KOPT-K1 (cell line): ENCODE measurements around the gene PDYN.
"Not testable (repeated sequence)": the region's sequence is repeated elsewhere in the genome, so short reads cannot be mapped to it uniquely, and the experiment has no call there.

Experiments
- H3K27ac ChIP-seq: fragments of 200-600 bp; sonication (generic); 2 replicates; pipeline ENCODE4 v1.5.1; 2016; ENCODE audit warnings: antibody characterized with exemption, mild to moderate bottlenecking, low read depth, low read length; ENCODE audit not compliant: poor library complexity, severe bottlenecking
- H3K36me3 ChIP-seq: fragments of 200-600 bp; sonication (generic); 2 replicates; pipeline ENCODE4 v1.5.1; 2017; ENCODE audit warnings: antibody characterized with exemption, mild to moderate bottlenecking, low read length, moderate library complexity; ENCODE audit not compliant: insufficient read depth
- H3K9me3 ChIP-seq: fragments of 200-600 bp; sonication (generic); 2 replicates; pipeline ENCODE4 v1.5.1; 2017; ENCODE audit warnings: antibody characterized with exemption, low read length, mild to moderate bottlenecking; ENCODE audit not compliant: insufficient read depth, poor library complexity, severe bottlenecking

The PDYN gene

DNA sequence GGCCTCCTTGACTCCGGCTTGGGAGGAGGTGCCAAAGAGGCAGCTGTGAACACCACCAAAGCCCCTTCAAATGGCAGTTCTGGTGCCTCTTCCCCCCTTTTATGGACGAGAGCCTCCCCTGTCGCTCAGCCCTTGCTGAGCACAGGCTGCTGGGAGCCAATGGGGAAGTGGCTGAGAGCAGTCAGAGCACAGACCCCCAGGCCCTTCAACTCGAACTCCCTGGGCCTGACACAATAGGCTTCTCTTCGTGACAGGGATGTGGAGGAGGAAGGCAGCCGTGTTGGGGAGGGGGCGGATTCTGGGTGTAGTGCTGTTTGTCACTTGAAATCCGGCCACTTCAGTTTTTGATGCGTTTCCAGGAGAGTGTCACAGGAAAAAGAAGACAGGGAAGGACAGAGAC lies at the start of gene PDYN:
Gene PDYN, minus strand, starts transcription at position 73 of the 400 bp plus-strand sequence. CDS start 10,974 bp downstream, outside the sequence.
- no peak within 1 kb of the TSS for H3K27ac ChIP-seq
- no peaks in the 10 kb centered on the region for H3K36me3 ChIP-seq
- no peaks in the 10 kb centered on the region for H3K9me3 ChIP-seq

DNA sequence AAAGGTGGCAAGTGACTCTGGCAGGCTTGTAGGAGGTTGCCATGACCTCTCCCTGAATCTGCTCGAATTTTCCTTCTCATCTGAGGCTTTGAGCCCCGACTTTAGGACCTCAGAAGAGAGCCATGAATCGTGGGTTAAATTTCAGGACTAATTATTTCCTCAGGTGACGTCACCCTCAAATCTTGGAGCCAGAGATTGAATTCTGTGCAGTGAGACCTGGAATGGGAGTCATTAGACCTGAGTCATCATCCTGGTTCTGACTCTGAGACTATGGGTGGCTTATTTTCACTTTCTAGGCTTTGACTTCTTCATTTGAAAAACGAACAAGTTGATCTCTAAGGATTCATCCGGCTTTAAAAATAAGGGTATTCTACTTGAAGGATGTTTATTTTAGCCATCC lies 48.5 kb upstream of the PDYN start:
- H3K36me3 ChIP-seq: no peaks in the 10 kb centered on the region
- H3K27ac ChIP-seq: no peak overlapping the region
- no peaks in the 10 kb centered on the region for H3K9me3 ChIP-seq

DNA sequence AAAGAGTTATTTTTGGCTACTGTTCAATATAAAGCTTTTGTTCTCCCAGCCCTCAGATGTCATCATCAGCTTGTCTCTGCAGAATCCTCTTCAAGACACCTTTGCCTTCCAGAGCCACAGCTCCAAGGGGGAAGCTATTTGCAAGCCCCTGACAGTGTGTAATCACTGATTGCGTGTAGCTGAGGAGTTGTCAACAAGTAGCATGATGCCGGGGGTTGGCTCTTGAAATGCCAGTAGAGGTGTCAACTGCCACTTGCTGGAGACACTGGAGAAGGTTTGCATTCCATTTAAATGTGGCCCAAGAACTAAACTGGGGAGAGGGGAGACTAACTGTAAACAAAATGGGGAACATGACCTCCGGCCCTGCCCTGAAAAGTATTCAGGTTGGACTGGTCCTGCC lies 44.3 kb upstream of the PDYN start:
- Histone ChIP-seq H3K36me3 (no peaks in the 10 kb centered on the region), H3K9me3 (no peaks in the 10 kb centered on the region), H3K27ac (no peak overlapping the region)

- no peaks in the 10 kb centered on the region for H3K9me3 ChIP-seq
- no peak overlapping the region for H3K27ac ChIP-seq
- H3K36me3 ChIP-seq: no peaks in the 10 kb centered on the region
Measured at GRCh38 chr20:2037296-2037914, 43.5 kb upstream of the PDYN start.

GRCh38 chr20:2036357-2036756 lies 42.5 kb upstream of the PDYN start:
- not testable (repeated sequence) for H3K27ac ChIP-seq, H3K36me3 ChIP-seq, H3K9me3 ChIP-seq

DNA sequence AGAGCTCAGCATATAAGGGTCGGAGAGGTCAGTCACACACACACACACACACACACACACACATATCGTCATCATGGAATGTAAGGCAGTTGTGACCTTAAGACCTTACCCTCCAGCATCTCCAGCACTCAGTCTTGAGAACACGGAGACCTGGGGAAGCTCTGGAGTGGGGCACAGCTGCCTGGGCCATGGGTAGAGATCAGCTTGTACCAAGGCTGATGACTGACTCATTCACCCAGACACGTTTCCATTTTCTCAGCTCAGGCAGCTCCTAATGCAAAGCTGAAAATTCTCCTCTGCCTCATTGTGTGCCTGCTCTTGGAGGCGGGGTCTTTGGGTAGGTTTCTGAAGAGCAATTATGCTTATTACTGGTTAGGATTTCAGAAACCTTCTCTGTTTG lies 38.3 kb upstream of the PDYN start:
- H3K36me3 ChIP-seq: no peaks in the 10 kb centered on the region
- H3K9me3 ChIP-seq: peaks cover 4% of the 10 kb centered on the region
- no peak overlapping the region for H3K27ac ChIP-seq

- Histone ChIP-seq H3K36me3 (no peaks in the 10 kb centered on the region), H3K27ac (no peak overlapping the region), H3K9me3 (peaks cover 18% of the 10 kb centered on the region)
Measured at GRCh38 chr20:2026514-2026913, 32.7 kb upstream of the PDYN start.

DNA sequence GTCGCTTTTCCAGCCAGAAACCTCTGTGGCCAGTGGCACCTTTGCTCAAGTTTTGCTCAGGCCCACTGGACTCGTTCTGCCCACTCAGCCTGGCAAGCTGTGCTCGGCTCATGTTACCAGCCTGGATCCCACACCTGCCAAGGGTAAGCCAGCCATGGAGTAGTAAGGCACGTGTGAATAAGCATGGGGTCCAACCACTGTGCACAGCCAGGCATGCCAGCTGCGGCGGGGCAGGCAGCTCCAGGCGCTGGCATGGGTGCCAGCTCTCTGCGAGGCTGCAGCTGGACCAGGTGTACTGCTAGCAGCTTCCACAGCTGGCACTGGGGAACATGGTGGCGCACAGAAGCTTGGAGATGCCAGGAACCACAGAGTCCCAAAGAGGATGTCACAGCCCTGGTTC lies 32.1 kb upstream of the PDYN start:
- H3K27ac ChIP-seq: no peak overlapping the region
- no peaks in the 10 kb centered on the region for H3K36me3 ChIP-seq
- peaks cover 18% of the 10 kb centered on the region for H3K9me3 ChIP-seq

GRCh38 chr20:2023151-2023550 lies 29.3 kb upstream of the PDYN start:
- no peaks in the 10 kb centered on the region for H3K36me3 ChIP-seq
- H3K27ac ChIP-seq: no peak overlapping the region
- peaks cover 18% of the 10 kb centered on the region for H3K9me3 ChIP-seq

DNA sequence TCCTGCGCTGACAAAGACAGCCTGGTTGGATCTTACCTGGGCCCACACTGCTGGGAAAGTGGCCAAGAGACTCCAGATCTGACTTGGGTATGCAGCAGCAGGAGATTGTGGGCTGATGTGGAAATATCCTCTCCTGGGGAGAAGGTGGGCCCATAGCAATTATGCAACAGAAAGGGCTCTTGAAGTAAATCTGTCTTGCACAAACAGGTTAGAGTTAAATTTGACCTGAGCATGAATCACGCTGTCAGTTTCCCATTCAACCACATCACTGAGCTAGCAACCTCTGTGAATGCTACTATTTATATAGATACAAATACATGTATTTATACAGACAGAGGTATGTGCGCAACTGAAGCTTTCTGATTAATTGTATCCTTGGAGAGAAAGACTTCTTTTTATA lies 28.3 kb upstream of the PDYN start:
- peaks cover 14% of the 10 kb centered on the region for H3K9me3 ChIP-seq
- H3K36me3 ChIP-seq: no peaks in the 10 kb centered on the region
- H3K27ac ChIP-seq: no peak overlapping the region

DNA sequence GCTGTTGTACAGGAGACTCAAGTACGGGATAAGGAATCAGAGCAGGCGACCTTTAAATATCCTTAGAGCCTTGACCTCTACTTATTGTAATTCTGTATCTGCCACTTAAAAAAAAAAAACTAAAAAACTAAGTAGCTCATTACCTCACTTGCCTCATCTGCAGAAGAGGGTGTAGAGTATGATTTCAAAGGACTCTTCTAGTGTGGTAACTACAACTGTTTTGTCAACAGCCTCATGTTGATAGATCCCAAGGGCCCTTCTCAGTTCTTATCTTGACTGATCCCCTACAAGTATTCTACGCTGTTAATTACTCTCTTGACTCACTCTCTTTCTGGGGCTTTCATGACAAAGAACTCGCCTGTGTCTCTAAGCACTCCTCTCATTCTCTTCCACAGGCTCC lies 16.7 kb upstream of the PDYN start:
- no peaks in the 10 kb centered on the region for H3K36me3 ChIP-seq
- no peaks in the 10 kb centered on the region for H3K9me3 ChIP-seq
- no peak overlapping the region for H3K27ac ChIP-seq

GRCh38 chr20:2006452-2007361 lies 12.8 kb upstream of the PDYN start:
- Histone ChIP-seq H3K36me3 (no peaks in the 10 kb centered on the region), H3K27ac (no peak overlapping the region)

DNA sequence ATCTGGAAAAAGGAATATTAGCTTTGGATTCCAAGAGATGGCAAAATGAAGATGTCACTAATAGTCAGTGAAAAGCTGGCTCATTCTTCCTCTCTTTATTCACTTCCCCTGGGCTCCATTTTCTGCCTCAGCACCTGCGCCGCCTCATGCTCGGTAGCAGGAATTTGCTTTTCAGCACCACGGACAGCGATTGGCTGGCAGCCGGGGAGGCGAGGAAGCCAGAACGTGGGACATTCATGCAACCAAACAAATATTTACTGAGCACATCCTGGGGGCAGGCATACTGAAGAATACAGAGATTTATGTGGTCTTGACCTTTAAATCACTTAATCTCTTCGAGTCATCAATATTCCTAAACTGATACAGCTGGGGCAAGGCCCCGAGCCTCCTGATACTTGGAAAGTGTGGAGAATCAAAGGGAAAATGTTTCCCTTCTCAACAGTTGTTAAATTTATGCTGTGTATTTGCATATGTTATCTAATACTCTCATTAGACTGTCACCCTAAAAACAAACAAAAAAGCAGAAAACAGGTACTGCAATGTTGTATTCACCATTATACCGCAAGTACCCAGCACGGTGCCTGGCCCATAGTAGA lies 12.1 kb upstream of the PDYN start:
- Histone ChIP-seq H3K27ac (no peak overlapping the region), H3K36me3 (no peaks in the 10 kb centered on the region), H3K9me3 (no peaks in the 10 kb centered on the region)

More at GRCh38 chr20:2006452-2007361, 12.8 kb upstream of the PDYN start:
- no peaks in the 10 kb centered on the region for H3K9me3 ChIP-seq

GRCh38 chr20:2005359-2005758 lies 11.5 kb upstream of the PDYN start:
- Histone ChIP-seq H3K9me3 (no peaks in the 10 kb centered on the region), H3K36me3 (no peaks in the 10 kb centered on the region), H3K27ac (no peak overlapping the region)

- no peak overlapping the region for H3K27ac ChIP-seq
- no peaks in the 10 kb centered on the region for H3K36me3 ChIP-seq
- H3K9me3 ChIP-seq: no peaks in the 10 kb centered on the region
Measured at GRCh38 chr20:2004171-2004570, 10.3 kb upstream of the PDYN start.
